GM19452 (cell line): ENCODE measurements around the gene CPS1.

Experiments used
- ATAC-seq: cut with Tn5 transposase; IDR thresholded peaks from one replicate; pipeline ENCODE4 v1.9.1; 2021; ENCODE audit not compliant: unreplicated experiment

CPS1 gene

GRCh38 chr2:210673117-210673516, 116.7 kb downstream of the CPS1 start:
- no peak for ATAC-seq

DNA sequence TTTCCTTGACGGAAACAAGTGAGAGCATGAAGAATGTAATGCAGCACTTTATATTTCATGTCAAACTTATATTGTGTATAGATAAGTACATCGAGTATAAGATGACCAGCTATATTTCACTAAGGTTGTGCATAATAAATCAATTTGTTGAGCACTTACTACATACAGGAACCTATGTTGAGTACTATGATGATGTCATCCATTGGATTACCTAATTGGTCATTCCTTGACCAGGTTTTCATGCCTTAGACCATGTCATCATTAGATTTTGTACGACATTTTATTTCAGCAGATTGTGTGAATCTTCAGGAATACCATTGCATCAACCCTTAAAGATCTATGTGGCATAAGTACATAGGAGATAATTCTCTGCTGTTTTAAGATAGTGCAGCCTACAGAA, 119.7 kb downstream of the CPS1 start:
- no peak for ATAC-seq

GRCh38 chr2:210681491-210681890, 125.1 kb downstream of the CPS1 start:
- no peak for ATAC-seq

DNA sequence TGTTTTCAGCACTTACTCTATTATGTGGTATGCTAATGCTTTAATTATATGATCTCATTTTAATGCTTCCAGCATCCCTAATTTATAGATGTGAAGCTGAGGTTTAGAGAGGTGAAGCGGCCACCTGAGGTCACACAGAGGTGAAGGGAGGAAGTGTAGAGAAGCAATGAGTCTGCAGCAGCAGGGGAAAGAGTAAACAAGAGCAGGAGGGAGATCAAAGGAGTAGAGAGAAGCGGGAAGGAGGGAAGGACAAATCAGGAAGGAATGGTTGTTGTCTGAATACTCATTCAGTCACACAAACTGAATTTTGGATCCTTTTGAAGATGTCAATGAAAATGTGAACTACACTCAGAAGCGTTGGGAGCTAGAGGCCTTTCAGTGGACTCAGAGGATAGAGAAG, 130.0 kb downstream of the CPS1 start:
- ATAC-seq: no peak

DNA sequence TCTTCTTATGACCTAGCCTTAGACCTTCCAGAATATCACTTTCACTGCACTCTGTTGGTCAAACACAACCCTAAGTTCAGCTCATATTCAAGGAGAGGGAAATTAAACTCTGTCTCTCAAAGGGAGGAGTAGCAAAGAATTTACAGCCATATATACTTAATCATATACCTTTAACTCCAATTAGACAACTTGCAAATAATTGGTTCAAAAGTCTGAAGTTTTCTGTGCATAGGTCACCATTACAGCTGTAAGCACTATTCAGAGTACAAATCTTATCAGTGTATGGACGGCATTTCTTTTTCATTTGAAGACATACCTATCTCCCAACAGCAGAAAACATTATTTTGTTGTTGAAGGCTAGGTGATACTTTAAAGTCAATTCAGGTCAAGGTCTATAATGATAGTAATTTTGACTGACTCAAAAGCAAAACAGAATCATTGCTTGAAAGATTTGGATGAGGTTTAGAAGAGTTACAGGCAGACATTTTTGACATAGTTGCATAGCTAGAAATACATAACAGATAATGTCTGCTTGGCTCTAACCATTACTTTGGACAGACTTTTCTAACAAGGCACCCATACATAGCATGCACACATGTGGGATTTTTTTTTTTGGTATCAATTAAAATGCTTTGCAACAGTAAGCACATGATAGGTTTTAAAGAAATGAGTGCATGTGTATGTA, 131.5 kb downstream of the CPS1 start:
- no peak for ATAC-seq

- no peak for ATAC-seq
These were observed 151.5 kb downstream of the CPS1 start for GRCh38 chr2:210707900-210708299.

DNA sequence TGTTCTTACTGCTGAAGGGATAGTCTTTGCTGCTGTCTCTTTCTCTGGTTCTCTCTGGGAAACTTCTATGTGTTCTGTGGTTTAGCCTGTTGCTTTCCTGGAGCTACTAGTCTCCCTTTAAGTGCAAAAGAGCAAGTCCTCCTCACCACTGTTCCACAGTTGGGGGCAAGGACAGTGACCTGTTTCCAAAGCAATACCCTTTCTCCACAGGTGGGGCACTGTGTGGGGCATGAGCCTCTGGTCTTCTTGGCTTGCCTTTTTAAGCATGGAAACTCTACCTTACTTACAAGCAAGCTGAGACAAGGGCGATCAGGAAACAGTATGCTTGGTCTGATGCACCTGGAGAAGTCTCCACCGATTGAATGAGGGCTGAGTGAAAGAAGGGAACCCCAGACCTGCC, 156.7 kb downstream of the CPS1 start:
- no peak for ATAC-seq

DNA sequence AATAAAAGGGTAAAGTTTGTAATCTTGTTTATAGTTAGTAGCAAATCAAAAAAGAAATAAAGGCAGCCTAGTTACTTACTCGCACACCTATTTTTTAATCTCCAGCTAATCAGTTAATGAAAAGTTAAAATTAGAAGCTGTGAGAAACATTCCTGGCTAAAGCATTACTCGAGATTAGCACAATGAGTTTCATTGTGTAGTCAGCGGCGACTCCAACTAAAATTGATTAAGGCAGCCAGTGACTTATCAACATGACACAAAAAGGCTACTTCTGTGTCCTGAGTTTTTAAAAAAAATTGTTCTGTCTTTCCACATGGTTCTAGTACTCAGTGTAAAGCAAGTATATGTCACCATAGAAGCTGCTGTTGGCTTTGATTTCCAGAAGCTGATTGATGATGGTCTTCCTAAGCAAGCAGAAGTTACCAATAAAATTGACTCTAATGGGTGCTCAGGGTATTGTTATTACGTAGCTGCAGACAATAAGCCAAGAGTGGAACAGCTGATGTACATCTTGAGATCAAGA, 159.2 kb downstream of the CPS1 start:
- no peak for ATAC-seq

- ATAC-seq: no peak
These were observed 162.1 kb downstream of the CPS1 start for GRCh38 chr2:210718503-210718902.

- ATAC-seq: no peak
These were observed 165.7 kb downstream of the CPS1 start for GRCh38 chr2:210722092-210722491.

DNA sequence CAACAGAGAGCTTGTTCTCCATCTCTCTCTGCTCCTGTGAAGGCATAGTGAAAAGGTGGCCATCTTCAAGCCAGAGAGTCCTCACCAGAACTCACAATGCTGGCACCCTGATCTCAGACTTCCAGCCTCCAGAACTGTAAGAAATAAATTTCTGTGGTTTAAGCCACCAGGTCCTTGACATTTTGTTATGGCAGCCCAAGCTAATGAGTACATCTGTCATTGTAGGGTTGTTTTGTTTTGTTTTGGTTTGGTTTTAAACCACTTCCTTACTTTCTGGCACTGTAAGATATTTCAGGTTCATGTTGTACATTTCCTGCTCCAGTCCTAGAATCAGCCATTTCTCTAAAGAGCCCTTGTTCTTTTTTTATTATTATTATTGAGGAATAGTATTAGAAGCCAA, 171.2 kb downstream of the CPS1 start:
- ATAC-seq: peak; percentile 44
